HepG2 (cell line): ENCODE data around the gene C19orf73. TPM values are rescaled to one million over a fixed set of nuclear protein-coding genes. Genes with fewer than 3 reads are reported as not detected.

Experiments
- ISL2 ChIP-seq: sonication (generic); formaldehyde crosslinking; IDR thresholded peaks from 2 replicates; pipeline ENCODE4 v1.5.0; 2020; ENCODE audit warnings: missing genetic modification reagents
- MZF1 ChIP-seq: sonication (generic); formaldehyde crosslinking; IDR thresholded peaks from 2 replicates; pipeline ENCODE4 v1.8.1; 2023; ENCODE audit warnings: mild to moderate bottlenecking, missing genetic modification reagents, borderline replicate concordance
- NFATC3 ChIP-seq: sonication (generic); formaldehyde crosslinking; IDR thresholded peaks from 2 replicates; pipeline ENCODE4 v1.5.1; 2020; ENCODE audit warnings: mild to moderate bottlenecking, missing genetic modification reagents
- SIX1 ChIP-seq: sonication (generic); formaldehyde crosslinking; IDR thresholded peaks from 2 replicates; pipeline ENCODE4 v1.4.0; 2020; ENCODE audit warnings: missing genetic modification reagents, borderline replicate concordance
- SP5 ChIP-seq: IDR thresholded peaks from 2 replicates; pipeline ENCODE4 v1.6.1; 2016; ENCODE audit warnings: low read depth, borderline replicate concordance
- SUZ12 ChIP-seq: fragments of 150-350 bp; IDR thresholded peaks from 2 replicates; pipeline ENCODE4 v1.6.1; 2014; ENCODE audit warnings: low read depth, low read length
- SYNCRIP ChIP-seq: fragments of 200-400 bp; formaldehyde crosslinking; IDR thresholded peaks from 2 replicates; pipeline ENCODE4 v1.6.1; 2018; ENCODE audit warnings: mild to moderate bottlenecking, low read depth, low read length; ENCODE audit not compliant: insufficient read depth
- TAF1 ChIP-seq: sonication (generic); formaldehyde crosslinking; IDR thresholded peaks from 2 replicates; pipeline ENCODE4 v1.4.0; 2020; ENCODE audit warnings: missing genetic modification reagents
- YY1 ChIP-seq: IDR thresholded peaks from 2 replicates; pipeline ENCODE4 v1.6.1; 2011; ENCODE audit warnings: low read length, low read depth, moderate library complexity, mild to moderate bottlenecking; ENCODE audit not compliant: insufficient read depth, insufficient replicate concordance
- ZBTB1 ChIP-seq: sonication (generic); formaldehyde crosslinking; IDR thresholded peaks from 2 replicates; pipeline ENCODE4 v1.4.0; 2020; ENCODE audit warnings: missing genetic modification reagents, borderline replicate concordance
- ZBTB20 ChIP-seq: sonication (generic); formaldehyde crosslinking; IDR thresholded peaks from 2 replicates; pipeline ENCODE4 v1.8.1; 2023; ENCODE audit warnings: missing genetic modification reagents, low read depth, mild to moderate bottlenecking, borderline replicate concordance
- ZNF224 ChIP-seq: sonication (generic); formaldehyde crosslinking; IDR thresholded peaks from 2 replicates; pipeline ENCODE4 v1.5.0; 2020; ENCODE audit warnings: mild to moderate bottlenecking, missing genetic modification reagents
- ZNF3 ChIP-seq: IDR thresholded peaks from 2 replicates; pipeline ENCODE4 v1.7.0; 2017; ENCODE audit warnings: inconsistent platforms
- ZNF451 ChIP-seq: sonication (generic); formaldehyde crosslinking; IDR thresholded peaks from 2 replicates; pipeline ENCODE4 v1.5.0; 2020; ENCODE audit warnings: mild to moderate bottlenecking, missing genetic modification reagents
- ZNF672 ChIP-seq: sonication (generic); formaldehyde crosslinking; IDR thresholded peaks from 2 replicates; pipeline ENCODE4 v1.8.1; 2022; ENCODE audit warnings: missing genetic modification reagents
- polyA plus RNA-seq, 8 experiments: library from polyadenylated mRNA; depleted of rRNA in 3 of 8; stranded (reverse) in 7 of 8; unstranded in 1 of 8; fragments of >200 nt; fragmentation: Illumina TruSeq in 4 of 8; extraction: Trizol in 4 of 8; gene quantifications; 2 replicates each; pipeline versions ENCODE4 v1.2.1 to v1.2.3, GENCODE V29; 2011 to 2016; ENCODE audit warnings: low read depth in 4 of 8, missing spikeins in 1 of 8, mixed read lengths in 1 of 8; ENCODE audit not compliant: insufficient read depth in 1 of 8
- total RNA-seq, 5 experiments: library from RNA; depleted of rRNA; stranded (reverse); fragments of >200 nt; fragmentation: Illumina TruSeq; extraction: Trizol; gene quantifications; 2 replicates each; pipeline ENCODE4 v1.2.3, GENCODE V29; 2016; ENCODE audit warnings: low read depth in 1 of 5
- TF ChIP-seq, protein P1 (sequence below): fragments of 450-650 bp; IDR thresholded peaks from 2 replicates; pipeline ENCODE4 v1.6.1; 2016
- TF ChIP-seq, protein P2 (sequence below): sonication (generic); formaldehyde crosslinking; IDR thresholded peaks from 2 replicates; pipeline ENCODE4 v1.4.0; 2020; ENCODE audit warnings: mild to moderate bottlenecking, missing genetic modification reagents
- TF ChIP-seq, protein P3 (sequence below): sonication (generic); formaldehyde crosslinking; IDR thresholded peaks from 2 replicates; pipeline ENCODE4 v1.4.0; 2020; ENCODE audit warnings: missing genetic modification reagents, borderline replicate concordance
- TF ChIP-seq, protein P4 (sequence below), 2 experiments: fragments of 450-650 bp in 1 of 2; sonication (generic) in 1 of 2; formaldehyde crosslinking; IDR thresholded peaks; 2 replicates each; pipeline versions ENCODE4 v1.5.0 to v1.8.0; 2020 to 2022; ENCODE audit warnings: mild to moderate bottlenecking in 1 of 2, missing genetic modification reagents in 1 of 2
- TF ChIP-seq, protein P5 (sequence below): sonication (generic); formaldehyde crosslinking; IDR thresholded peaks from 2 replicates; pipeline ENCODE4 v1.5.0; 2020; ENCODE audit warnings: missing genetic modification reagents, mild to moderate bottlenecking, borderline replicate concordance
- TF ChIP-seq, protein P6 (sequence below): sonication (generic); formaldehyde crosslinking; IDR thresholded peaks from 2 replicates; pipeline ENCODE4 v1.8.1; 2023; ENCODE audit warnings: mild to moderate bottlenecking, missing genetic modification reagents

C19orf73 gene
- total and polyA plus RNA-seq, 2 of the 13 experiments (the other 11 are each of a cell fraction or from before 2014, with no cell fraction given) = 1.4 to 1.5 TPM

DNA sequence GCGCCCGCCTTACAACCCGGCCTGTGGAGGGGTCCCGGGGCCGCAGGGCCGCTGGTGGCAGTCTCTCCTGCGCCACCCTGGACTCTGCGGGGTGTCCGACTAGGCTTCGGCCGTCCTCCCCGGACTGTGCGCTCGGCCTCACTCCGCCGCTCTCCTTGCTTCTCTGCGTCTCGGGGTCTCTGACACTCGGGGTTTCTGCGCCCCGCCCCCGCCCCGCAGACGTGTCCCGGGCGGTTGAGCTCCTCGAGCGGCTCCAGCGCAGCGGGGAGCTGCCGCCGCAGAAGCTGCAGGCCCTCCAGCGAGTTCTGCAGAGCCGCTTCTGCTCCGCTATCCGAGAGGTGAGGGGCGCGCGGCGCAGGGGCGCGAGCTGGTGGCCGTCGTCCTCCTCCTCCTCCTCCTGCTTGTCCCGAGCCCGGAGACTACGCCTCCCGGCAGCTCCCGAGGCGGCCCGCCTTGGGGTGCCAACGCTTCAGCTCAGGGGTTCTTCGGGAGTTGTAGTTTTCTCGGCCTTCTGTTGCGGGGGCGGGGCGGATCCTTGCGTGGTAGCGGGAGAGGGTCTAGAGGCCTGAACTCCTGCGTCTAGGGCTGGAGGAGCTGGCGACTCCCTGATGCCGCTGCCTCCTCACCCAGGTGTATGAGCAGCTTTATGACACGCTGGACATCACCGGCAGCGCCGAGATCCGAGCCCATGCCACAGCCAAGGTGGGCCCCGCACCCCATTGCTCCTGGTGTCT lies 4.1 kb downstream of the C19orf73 start (continued):
- TF ChIP-seq SP5 (CRISPR knock-in tag) = no peak
- no peak for TF ChIP-seq ZBTB1 (CRISPR knock-in tag)
- no peak for TF ChIP-seq ZNF451 (CRISPR knock-in tag)
- no peak for TF ChIP-seq SYNCRIP
- TF ChIP-seq, protein P1, sequence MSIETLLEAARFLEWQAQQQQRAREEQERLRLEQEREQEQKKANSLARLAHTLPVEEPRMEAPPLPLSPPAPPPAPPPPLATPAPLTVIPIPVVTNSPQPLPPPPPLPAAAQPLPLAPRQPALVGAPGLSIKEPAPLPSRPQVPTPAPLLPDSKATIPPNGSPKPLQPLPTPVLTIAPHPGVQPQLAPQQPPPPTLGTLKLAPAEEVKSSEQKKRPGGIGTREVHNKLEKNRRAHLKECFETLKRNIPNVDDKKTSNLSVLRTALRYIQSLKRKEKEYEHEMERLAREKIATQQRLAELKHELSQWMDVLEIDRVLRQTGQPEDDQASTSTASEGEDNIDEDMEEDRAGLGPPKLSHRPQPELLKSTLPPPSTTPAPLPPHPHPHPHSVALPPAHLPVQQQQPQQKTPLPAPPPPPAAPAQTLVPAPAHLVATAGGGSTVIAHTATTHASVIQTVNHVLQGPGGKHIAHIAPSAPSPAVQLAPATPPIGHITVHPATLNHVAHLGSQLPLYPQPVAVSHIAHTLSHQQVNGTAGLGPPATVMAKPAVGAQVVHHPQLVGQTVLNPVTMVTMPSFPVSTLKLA = no peak
- TF ChIP-seq, protein P2, sequence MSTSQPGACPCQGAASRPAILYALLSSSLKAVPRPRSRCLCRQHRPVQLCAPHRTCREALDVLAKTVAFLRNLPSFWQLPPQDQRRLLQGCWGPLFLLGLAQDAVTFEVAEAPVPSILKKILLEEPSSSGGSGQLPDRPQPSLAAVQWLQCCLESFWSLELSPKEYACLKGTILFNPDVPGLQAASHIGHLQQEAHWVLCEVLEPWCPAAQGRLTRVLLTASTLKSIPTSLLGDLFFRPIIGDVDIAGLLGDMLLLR (CRISPR knock-in tag) = no peak
- TF ChIP-seq MZF1 = peak; percentile 72; the same call in 1 of the 2 replicates
- TF ChIP-seq, protein P3, sequence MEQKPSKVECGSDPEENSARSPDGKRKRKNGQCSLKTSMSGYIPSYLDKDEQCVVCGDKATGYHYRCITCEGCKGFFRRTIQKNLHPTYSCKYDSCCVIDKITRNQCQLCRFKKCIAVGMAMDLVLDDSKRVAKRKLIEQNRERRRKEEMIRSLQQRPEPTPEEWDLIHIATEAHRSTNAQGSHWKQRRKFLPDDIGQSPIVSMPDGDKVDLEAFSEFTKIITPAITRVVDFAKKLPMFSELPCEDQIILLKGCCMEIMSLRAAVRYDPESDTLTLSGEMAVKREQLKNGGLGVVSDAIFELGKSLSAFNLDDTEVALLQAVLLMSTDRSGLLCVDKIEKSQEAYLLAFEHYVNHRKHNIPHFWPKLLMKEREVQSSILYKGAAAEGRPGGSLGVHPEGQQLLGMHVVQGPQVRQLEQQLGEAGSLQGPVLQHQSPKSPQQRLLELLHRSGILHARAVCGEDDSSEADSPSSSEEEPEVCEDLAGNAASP (CRISPR knock-in tag) = 0 out of 2 replicates have a peak, but pooled peaks have one; percentile 40
- TF ChIP-seq TAF1 = peak; percentile 9; the same call in 1 of the 2 replicates
- no peak for TF ChIP-seq YY1
- TF ChIP-seq ZNF672 (CRISPR knock-in tag) = no peak
- no peak for TF ChIP-seq ZNF224 (CRISPR knock-in tag)
- TF ChIP-seq SUZ12 = peak; percentile 17; the same call in 1 of the 2 replicates
- TF ChIP-seq ZBTB20 (CRISPR knock-in tag) = 0 out of 2 replicates have a peak, but pooled peaks have one; percentile 41
- TF ChIP-seq, protein P4, sequence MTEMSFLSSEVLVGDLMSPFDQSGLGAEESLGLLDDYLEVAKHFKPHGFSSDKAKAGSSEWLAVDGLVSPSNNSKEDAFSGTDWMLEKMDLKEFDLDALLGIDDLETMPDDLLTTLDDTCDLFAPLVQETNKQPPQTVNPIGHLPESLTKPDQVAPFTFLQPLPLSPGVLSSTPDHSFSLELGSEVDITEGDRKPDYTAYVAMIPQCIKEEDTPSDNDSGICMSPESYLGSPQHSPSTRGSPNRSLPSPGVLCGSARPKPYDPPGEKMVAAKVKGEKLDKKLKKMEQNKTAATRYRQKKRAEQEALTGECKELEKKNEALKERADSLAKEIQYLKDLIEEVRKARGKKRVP (CRISPR knock-in tag; IDR thresholded peaks at IDR 0.05) = no peak
- no peak for TF ChIP-seq ZNF3 (CRISPR knock-in tag)
- no peak for TF ChIP-seq SIX1 (CRISPR knock-in tag)
- TF ChIP-seq, protein P5, sequence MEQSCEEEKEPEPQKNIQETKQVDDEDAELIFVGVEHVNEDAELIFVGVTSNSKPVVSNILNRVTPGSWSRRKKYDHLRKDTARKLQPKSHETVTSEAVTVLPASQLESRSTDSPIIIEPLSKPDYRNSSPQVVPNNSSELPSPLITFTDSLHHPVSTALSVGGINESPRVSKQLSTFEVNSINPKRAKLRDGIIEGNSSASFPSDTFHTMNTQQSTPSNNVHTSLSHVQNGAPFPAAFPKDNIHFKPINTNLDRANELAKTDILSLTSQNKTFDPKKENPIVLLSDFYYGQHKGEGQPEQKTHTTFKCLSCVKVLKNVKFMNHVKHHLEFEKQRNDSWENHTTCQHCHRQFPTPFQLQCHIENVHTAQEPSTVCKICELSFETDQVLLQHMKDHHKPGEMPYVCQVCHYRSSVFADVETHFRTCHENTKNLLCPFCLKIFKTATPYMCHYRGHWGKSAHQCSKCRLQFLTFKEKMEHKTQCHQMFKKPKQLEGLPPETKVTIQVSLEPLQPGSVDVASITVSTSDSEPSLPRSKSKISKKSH = no peak
- TF ChIP-seq ISL2 (CRISPR knock-in tag) = peak; percentile 12
- no peak for TF ChIP-seq NFATC3 (CRISPR knock-in tag)
- TF ChIP-seq, protein P6, sequence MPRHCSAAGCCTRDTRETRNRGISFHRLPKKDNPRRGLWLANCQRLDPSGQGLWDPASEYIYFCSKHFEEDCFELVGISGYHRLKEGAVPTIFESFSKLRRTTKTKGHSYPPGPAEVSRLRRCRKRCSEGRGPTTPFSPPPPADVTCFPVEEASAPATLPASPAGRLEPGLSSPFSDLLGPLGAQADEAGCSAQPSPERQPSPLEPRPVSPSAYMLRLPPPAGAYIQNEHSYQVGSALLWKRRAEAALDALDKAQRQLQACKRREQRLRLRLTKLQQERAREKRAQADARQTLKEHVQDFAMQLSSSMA (CRISPR knock-in tag) = no peak
